Fibroblast of mammary gland (primary cell): Measurements from ENCODE around the gene GTF2H4.

ENCODE experiments used
- DNase-seq: peaks from one replicate; pipeline ENCODE4 v3.0.0-alpha.2; 2010; ENCODE audit warnings: low read depth
- H3K4me3 ChIP-seq: 2 replicates; pipeline ENCODE4 v1.5.1; 2011; ENCODE audit warnings: low read depth, mild to moderate bottlenecking, low read length, moderate library complexity; ENCODE audit not compliant: control insufficient read depth
- CTCF ChIP-seq: conservative IDR thresholded peaks from 2 replicates; pipeline ENCODE4 v1.5.1; 2011; ENCODE audit warnings: low read depth, low read length, inconsistent platforms; ENCODE audit not compliant: control insufficient read depth, insufficient read depth

Gene GTF2H4

GRCh38 chr6:30930506-30930905 is 22.5 kb downstream of the GTF2H4 start:
- TF ChIP-seq CTCF, result no peak
- DNase-seq, result no peak

GRCh38 chr6:30931272-30931671 is 23.3 kb downstream of the GTF2H4 start:
- DNase-seq, result no peak
- no peak overlapping the region for H3K4me3 ChIP-seq
- no peak for TF ChIP-seq CTCF

More at GRCh38 chr6:30930506-30930905, 22.5 kb downstream of the GTF2H4 start:
- no peak overlapping the region for H3K4me3 ChIP-seq

GRCh38 chr6:30931969-30932645 is 24.1 kb downstream of the GTF2H4 start, which contains the start of gene SFTA2:
SFTA2 (minus strand) TSS chr6:30932170; CDS start chr6:30932096, 74 bp downstream.
- DNase-seq, result no peak
- no peak for TF ChIP-seq CTCF
- no peak within 1 kb of the TSS for H3K4me3 ChIP-seq

- no peak for TF ChIP-seq CTCF
Observed at GRCh38 chr6:30932665-30933365, 24.8 kb downstream of the GTF2H4 start.

GRCh38 chr6:30935018-30935417 is 27.0 kb downstream of the GTF2H4 start:
- TF ChIP-seq CTCF, result no peak
- no peak for DNase-seq
- H3K4me3 ChIP-seq, result no peak overlapping the region

More at GRCh38 chr6:30932665-30933365, 24.8 kb downstream of the GTF2H4 start:
- no peak for DNase-seq
- H3K4me3 ChIP-seq, result no peak overlapping the region

GRCh38 chr6:30937265-30937664 is 29.3 kb downstream of the GTF2H4 start:
- H3K4me3 ChIP-seq, result no peak overlapping the region
- no peak for TF ChIP-seq CTCF
- DNase-seq, result no peak
